DMS153 (cell line): ENCODE data around the gene MAP4K3.
"Not testable (repeated sequence)": the region's sequence is repeated elsewhere in the genome, so short reads cannot be mapped to it uniquely, and the experiment has no call there.

Source experiments
- DNase-seq: peaks from one replicate; lab custom pipeline; 2025; lab: John Stamatoyannopoulos, UW

Gene MAP4K3

GRCh38 chr2:39301352-39301751, 135.7 kb downstream of the MAP4K3 start:
- no peak for DNase-seq

DNA sequence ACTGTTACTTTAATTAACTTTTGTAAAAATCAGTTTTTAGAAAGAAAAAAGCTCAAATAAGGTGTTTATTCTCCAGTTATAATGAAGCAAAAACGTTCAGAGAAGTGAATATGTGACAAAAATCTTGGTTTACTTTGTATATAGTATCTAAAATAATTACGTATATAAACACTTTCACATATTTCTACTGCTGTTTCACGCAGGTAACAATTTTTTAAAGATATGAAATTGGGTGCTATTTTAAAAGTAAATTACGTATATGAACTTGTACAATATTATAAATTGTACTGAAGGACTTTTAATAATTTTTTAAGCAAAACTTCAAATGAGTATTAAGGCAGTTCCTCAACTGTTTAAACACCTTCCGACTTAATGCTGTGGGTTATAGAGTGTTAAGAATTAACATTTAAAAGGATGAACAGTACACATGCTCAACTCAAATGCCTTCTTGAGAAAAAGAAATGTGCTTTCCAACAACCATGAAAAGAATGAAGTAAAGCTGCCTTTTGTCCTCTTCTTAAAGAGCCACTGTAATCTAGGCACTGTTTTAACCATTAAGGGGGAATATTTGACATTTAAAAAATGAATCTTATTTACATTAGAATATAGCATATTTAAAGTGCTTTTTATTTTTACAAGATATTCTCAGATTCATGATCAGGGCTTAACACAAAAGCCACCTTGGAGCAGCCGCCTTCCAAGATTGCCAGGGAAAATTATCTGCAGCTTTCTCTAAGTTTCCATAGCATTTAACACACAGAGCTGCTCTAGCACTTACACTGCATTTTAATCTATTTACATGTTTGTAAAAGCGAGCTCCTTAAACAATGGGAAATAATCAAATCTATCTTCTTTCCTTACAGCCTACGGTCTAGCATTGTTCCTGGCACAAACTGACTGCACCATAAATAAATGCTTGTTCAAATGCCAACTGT, 136.8 kb downstream of the MAP4K3 start:
- DNase-seq, result no peak

DNA sequence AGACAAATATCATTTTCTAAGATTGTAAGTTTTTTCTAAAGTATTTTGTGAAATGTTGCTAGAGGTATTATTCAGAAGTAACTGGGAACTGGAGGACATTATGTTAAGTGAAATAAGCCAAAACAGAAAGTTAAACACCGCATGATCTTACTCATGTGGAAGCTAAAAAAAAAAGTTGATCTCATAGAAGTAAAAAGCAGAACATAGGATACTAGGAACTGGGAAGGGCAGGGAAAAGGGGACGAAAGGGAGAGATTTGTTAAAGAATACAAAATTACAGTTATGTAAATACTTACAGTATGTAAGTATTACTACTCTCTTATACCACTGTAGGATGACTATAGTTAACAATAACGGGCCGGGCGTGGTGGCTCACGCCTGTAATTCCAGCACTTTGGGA, 146.7 kb downstream of the MAP4K3 start:
- DNase-seq, result no peak

DNA sequence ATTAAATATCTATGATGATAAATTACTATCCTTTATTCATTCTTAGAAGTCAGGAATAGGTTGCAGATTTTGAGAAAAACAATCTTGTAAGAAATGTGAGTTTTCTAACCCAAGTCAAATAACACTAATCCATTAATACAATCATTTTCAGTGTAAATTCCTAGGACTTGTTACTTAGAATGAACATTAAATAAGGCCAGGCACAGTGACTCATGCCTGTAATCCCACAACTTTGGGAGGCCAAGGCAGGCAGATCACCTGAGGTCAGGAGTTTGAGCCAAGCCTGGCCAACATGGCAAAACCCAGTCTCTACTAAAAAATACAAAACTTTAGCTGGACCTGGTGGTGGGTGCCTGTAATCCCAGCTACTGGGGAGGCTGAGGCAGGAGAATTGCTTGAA, 147.5 kb downstream of the MAP4K3 start:
- DNase-seq, result no peak

GRCh38 chr2:39283561-39283960, 153.5 kb downstream of the MAP4K3 start:
- no peak for DNase-seq

- no peak for DNase-seq
Measured at GRCh38 chr2:39281391-39281790, 155.7 kb downstream of the MAP4K3 start.

GRCh38 chr2:39275016-39275415, 162.1 kb downstream of the MAP4K3 start:
- no peak for DNase-seq

DNA sequence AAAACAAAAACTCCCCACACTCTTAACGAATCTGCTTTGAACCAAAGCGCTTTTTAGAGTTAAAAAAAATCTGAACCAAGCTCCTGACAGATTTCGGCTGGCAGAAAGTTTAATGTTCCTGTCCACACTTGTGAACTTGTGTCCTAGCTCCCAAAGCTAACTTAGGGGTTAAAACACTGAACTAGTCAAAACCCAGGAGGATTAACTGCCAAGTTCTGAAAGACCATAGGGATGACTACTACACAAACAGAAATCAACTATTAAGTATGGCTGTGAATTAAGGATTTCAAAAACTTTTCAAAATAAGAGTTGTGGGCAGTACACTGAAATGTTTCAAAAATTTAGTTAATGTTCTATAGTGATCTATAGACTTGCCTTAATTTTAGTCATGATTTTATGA, 167.1 kb downstream of the MAP4K3 start:
- DNase-seq, result no peak

- DNase-seq, result no peak
Measured at GRCh38 chr2:39266916-39267434, 170.1 kb downstream of the MAP4K3 start.

DNA sequence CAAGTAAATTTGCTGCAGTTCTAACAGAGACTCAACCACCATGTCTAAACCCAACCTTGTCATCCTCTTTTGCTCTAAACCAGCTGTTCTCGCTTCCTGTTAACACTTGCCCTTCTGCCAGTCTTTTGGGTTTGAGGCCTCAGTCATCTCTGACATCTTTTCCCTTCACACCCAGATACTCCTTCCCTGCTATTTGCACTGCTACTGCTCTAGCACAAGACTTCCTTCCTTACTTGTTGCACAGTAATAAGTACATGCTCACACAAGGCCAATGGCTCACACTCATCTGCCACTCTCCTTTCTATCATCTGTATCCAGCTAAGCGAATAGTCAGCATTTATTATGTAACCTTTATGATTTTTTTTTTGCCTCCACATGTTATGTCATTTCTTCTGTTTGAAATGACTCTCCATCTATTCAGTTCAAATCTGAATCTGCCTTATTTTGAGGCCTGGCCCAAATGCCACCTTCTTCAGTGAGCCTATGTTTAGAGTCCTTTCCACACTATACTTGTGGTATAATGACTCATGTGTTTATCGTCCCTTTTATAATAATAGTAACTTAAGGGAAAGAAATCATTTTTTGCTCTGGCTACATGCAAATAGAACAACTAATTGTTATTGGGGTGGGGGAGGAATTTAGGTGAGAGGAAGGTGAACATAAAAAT, 170.8 kb downstream of the MAP4K3 start:
- no peak for DNase-seq

DNA sequence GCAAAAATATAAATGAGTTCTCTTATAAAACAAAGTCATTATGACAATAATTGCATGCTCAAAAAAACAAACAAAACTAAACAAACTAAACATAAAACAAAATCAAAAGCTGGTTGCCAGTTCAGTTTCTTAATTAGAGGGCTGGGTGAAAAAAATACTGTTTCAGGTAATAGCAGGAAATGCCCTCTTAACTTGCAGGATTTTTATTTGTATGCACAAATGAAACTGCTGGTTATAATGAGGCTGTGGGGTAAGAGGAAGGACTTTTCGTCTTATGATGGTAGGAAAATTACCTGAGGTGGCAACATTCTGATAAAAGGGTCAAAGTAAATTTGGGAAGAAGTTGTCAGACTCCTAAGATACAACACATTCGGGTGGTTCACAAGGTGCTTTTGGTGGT, 171.8 kb downstream of the MAP4K3 start:
- DNase-seq, result peak; percentile 27

DNA sequence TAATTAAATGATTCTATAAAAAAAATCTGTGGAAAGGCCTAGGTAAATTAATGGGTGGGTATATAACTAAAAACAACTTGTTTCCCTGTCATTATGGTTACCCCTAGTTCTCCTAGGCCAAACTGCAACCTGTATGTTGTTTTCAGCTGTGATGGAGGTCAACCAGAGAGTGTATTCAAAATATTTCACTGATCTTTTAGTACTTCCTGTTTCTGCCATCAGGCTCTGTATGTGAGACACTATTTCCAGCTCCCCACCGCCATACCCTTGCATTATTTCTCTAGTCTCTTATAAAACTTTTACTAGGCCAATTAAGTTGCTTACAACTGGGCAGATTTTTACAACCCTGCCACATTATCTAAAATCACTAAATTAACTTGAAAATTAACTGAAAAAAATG, 172.4 kb downstream of the MAP4K3 start:
- no peak for DNase-seq

- no peak for DNase-seq
Measured at GRCh38 chr2:39260087-39260486, 177.0 kb downstream of the MAP4K3 start.

- DNase-seq, result no peak
Measured at GRCh38 chr2:39256040-39256439, 181.0 kb downstream of the MAP4K3 start.

DNA sequence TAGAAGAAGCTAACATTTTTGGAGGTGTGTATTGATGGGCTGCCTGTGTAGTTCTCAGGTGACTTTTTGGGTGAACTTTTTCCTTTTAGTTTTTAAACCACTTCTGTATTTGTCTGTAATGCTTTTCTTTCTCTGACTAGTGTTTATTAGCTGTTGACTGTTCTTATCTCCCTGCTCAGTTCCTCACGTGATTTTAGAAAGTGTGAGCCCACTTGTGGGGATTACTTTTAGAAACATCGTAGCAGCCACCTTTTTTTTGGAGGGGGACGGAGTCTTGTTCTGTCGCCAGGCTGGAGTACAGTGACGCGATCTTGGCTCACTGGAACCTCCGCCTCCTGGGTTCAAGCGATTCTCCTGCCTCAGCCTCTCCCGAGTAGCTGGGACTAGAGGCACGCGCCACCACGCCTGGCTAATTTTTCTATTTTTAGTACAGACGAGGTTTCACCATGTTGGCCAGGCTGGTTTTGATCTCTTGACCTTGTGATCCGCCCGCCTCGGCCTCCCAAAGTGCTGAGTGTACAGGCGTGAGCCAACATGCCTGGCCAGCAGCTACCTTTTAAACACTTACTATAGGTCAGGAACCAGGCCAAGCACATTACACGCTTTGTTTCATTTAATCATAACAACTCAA, 184.1 kb downstream of the MAP4K3 start:
- DNase-seq, result no peak

GRCh38 chr2:39247512-39248043, 189.5 kb downstream of the MAP4K3 start:
- peak; percentile 87 for DNase-seq

DNA sequence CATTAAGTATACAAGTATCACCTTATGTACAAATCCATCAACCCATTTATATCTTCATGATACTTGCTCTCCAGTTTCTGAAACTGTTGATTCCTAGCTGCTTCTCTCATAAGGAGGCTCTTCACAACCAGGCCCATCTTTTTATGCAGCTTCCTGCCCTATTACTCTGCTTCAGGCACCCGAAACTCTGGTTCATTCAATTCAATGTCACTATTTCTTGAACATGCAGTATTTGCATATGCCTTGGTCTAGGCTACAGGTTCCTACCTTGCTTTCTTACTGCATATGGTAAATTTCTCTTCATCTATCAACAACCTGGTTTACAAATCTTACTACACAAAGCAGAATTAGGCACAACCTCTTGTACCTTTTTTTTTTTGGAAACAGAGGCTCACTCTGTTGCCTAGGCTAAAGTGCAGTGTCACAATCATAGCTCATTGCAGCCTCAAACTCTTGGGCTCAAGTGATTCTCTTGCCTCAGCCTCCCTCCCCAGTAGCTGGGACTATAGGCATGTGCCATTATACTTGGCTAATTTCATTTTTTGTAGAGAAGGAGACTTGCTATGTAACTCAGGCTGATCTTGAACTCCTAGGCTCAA, 190.6 kb downstream of the MAP4K3 start:
- no peak for DNase-seq

GRCh38 chr2:39244963-39245625, 192.0 kb downstream of the MAP4K3 start:
- DNase-seq, result not testable (repeated sequence)

- not testable (repeated sequence) for DNase-seq
Measured at GRCh38 chr2:39244241-39244862, 192.7 kb downstream of the MAP4K3 start.

DNA sequence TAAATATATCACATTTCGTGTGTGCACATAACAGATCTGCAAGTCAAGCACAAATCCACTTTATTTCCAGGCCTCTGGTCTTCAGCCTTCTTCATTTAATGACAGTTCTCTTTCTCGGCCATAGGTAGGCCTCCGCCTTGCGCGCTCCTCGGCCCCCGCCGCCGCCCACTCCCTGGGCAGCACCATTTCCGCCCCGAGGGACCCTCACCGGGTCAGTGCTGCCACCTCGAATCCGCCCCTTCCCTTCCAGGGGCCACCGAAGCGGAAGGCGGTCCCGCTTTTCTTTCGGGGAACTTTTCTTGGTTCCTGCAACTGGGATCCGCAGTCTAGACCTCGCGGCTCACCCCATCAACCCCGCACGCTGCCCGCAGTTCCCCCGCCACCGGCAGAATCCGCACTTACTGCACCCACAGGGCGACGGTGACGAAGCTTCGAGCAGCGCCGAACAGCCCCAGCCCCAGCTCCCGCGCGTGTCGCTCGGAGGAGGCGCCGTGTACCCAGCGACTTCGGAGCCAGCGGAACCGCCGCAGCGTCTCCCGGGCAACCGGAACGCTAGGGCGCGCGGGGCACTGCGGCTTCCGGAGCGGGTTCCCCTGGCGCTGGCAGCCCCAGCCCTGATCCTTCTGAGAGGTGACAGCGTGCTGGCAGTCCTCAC, 193.5 kb downstream of the MAP4K3 start, which contains the start of gene CDKL4:
Gene CDKL4, minus strand, starts transcription at position 502 of the 655 bp plus-strand sequence.
- DNase-seq, result peak; percentile 32
